ENCODE measurements around the gene FGF14.

Gene FGF14

DNA sequence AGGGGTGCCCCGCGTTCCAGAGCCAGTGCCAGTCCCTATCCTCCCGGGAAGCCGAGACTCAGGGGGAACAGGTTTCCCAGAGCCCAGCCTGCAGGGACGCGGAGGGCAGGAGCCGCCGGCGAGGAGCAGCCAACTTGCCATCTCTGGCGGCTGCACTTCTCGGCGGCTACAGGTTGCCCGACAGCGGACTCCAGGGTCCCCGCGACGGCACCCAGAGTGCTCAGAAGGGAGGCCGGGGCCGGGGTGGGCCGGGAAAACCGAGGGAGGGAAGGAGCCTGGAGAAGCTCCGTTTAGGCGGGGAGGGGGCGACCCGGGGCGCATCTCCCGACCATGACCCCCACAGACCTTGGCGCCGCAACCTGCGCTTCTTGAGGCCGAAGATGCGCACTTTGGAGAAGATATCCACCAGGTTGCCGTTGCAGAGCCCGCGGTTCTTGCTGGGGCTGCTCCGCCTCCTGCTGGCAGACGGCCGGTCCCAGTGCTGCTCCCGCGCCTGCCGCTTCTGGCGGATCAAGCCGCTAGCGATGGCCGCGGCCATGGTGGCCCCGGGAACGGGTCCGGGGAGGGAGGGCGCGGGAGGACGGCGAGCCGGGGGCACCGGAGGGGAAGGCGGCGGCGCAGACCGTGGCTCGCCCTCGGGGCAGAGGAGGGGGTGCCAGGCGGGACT, 485.6 kb downstream of the FGF14 start:
- DNase-seq: no peak

DNA sequence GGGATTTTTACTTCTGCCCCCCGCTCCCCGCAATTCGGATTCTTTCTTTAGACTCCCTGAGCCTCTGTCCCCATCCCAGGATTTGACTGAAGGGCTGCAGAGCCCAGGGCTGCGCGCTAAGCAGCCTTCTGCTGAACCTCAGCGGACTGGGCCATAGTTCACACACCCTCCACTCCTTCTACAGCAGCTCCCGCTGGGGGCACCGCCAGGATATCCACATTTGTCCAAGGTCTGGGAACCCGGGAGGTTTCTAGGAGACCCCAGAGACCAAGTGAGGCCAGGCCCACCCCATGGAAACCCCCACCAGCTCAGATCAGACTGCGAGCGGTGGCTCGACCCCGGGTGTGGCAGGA, 486.1 kb downstream of the FGF14 start:
- no peak for DNase-seq

DNA sequence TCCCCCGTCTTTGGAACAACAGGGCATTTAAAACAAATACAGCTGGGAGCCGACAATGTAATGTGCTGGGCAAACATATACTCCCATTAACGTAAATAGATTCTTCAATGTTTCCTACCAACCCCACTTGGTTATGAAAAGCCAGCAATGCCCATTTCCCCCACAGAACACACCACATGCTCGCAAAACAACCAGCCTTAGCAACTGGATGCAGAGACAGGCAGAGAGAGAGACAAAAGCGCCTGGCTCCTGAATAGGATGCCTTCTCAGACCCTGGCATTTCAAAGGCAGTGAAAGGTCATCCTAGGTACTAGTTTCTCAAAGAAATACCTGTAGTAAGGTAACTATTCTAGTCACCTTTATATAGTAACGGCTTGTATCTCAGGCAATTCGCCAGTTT, 486.5 kb downstream of the FGF14 start:
- no peak for DNase-seq

DNA sequence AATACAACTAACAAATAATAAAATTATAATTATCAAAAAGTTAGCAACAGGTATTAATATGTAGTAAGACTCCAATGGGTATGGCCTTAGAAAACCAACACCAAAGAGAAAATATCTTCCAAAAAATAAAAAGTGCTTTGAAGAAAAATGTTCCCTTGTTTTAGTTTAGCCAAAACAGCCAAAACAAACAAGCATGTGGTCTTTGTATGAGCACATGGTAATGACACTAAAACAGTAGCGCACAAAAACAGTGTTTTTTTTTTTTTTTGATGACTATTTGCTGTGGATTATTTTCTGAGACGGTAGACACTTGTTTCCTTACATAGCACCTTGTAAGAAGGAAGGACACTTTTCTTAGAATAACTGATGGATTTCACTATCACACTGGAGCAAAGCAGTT, 490.1 kb downstream of the FGF14 start:
- no peak for DNase-seq

DNA sequence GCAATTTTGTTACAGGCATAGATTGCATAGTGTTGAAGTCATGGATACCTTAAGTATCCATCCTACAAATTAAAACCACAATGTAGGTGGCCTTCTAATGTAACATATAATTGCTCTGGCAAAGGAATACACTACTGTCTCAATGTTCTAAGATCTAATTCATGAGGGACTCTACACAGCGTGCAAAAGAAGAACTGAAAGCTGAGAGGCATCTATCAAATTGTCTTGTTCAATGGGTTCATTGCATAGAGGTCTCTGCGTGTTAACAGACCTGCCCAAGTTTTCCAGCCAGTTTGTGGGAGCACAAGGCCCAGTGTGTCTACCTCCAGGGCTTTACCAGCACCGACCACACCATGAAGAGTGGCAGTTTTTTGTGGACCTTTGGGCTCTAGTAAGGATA, 498.0 kb downstream of the FGF14 start:
- no peak for DNase-seq

DNA sequence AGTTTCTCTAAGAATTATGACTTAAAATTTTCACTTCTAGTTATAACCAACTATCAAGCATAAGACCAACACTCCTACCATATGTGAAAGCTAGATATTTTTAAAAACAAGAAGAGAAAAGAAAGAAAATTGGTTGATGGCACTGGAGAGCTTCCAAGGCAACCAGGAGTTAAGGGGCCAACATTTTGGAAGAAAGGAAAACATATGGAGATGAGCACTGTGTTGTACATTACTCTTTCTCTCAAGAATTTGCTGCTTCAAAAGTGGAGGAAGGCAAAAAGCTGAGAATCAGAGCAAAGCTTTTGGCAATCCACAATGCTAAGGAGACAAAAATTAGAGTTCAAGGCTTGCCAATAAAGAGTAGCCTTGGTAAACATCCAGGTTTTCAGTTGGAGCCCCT, 503.2 kb downstream of the FGF14 start:
- DNase-seq: no peak

DNA sequence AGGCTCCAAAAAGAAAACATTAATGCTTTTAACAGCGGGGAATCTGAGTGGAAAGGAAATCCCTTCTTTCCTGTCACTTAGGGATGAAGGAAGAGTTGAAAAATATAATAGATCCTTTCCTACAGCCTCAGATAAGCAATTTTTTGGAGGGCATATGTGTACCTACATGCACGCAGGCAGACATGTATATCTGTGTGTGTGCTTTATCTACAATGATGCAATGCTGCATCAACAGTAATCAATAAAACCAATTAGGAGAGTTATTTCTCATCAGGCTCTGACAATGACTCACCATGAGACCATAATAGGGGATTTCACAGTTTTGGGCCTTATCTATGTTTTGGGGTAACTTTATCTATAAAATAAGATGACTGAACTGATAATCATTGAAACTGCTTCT, 505.3 kb downstream of the FGF14 start:
- DNase-seq: no peak

DNA sequence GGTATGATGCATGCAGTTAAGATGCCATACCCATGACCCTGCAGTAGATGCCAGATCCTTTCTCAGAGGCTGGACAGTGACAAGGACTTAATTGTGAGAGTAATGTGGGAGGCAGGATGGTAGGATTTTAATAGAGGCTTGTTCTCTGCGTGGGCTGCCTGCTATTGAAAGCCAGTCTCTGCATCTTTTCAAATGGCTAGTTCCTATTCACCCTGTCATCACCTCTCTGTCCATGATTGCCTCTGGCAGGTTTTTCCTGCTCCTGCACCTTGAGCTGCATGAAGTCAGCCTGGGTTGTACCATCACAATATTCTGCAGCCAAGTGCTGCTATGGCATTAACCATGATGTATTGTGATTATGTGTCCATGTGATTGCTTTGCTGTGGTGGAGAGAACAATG, 508.8 kb downstream of the FGF14 start:
- DNase-seq: no peak

DNA sequence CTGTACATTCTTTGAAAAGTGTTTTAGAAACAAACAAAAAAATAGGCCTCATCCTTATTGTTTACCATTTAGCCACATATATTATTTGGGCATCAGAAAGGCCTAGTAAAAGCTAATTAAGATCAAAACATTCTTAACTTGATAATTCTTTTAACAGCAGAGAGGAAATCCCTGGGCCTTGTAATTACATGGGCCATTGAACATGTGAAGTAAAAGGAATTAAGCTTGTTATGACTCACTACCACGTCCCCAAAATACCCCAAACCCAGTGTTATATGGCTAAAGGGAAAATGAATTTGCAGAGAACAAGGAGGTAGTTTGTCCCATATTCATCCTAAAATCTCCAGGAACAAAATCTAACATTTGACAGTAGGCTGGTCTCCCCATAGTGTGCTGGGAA, 509.6 kb downstream of the FGF14 start:
- no peak for DNase-seq

DNA sequence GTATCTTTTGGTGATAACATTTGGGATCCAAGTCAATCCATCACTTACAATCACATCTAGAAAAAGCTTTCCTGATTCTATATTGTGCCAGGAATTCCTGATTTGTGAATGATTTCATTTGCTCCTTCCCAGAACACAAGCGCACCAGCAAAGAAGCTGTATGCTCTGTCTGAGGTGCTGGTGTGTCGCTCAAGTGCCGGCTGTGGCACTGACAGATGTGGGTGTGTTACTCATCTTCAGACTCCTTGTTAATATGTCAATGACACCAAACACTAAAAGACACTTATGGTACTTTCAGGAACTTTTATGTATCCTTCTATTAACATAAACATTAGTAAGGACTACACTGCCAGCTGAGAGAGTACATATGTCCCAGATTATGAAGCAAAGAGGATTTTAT, 520.3 kb downstream of the FGF14 start:
- no peak for DNase-seq

DNA sequence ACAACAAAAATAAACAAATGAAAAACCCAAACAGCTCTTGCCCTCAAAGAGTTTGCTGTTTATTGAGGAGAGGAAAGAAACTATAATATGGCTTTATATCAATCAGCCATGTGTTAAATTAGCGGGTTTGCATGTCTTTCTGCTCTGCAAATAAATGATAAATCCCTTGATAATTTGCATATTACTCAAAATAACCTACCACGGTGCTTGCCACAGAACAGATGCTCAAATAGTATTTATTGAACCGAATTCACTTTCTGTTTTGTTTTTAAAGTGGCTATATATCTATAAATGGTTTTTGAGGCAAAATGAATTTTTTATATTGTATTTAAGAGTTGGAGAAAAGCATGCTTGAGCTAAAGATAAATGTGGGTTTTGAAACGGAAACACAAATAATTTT, 521.3 kb downstream of the FGF14 start:
- DNase-seq: no peak

DNA sequence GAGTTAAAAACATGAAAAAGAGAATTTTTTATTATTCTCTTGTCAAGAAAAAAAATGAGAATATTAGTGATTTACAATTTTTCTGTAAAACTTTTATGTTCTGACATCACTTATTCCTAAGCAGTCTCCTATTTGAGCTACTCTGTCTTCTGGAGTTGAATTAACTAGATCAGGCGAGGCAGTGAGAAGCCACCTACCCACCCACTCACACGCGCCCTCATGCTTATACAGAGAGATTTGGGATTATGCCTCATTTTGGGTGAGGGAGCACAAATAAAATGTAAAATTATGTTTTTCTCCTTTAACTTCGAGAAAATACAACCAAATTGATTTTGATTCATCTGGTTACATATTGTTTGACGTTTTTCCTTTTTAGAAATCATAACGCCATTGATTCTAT, 524.9 kb downstream of the FGF14 start:
- no peak for DNase-seq

DNA sequence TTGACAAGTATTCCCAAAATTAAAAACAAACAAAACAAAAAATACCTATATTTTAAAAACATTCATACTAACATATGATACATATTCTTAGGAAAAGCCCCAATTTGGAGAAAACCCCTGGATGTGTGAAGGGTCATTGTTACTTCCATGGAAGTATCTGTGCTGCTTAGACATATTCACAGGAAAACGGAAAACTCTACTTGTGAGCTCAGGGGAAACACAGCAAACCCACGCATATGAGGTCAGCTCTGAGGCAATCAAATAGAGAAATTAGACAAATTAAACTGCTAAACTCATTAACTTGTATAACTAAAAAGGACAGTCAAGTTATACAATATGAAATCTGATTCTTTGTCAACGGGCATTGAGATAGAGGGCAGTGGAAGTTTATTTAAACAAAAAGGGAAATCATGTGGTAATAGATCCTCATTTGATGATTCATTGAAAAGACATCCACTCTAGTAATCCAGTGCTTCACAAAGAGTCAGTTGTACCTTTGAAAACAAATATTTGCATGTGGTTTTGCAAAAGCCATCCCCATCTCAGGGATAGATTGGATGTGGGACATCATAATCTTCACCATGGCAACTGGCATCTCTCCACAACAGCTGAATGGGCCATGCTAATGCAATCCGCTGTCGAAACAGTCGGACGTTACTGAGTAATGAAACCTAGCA, 526.0 kb downstream of the FGF14 start:
- DNase-seq: no peak

DNA sequence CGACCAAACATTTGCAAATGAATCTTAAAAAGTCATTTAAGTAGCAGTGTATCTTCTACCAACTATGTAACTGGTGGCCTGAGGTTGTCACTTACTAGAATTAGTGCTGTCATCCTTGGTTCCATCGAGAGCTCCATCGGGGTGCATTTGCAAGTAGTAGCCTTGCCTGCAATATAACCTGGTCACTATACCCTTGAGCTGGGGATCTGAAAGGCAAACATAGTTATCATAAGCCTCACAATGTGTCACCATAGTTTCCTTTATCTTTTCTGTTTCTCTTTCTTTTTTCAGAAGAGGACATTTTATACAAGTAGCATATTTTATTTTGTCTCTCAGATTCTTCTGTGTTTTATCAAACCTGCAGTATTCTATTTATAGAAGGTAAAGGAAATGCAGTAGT, 526.8 kb downstream of the FGF14 start:
- DNase-seq: no peak

DNA sequence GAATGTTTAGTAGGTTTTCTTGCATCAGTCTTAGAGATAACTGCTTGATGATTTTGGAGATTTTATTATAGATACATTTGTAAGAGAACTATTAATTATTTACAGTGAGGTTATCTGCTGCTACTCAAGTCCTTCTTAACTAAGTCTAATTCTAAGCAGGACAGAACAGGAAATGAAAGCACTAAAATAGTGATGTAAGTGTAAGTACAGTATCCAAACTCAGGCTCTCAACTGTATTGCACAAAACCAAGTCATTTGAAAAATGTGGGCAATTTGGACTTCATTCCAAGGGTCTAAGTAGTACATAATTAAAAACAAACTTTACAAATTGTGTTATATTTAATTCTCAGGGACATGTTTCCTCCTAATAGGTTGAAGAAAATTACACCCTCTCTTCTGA, 532.3 kb downstream of the FGF14 start:
- no peak for DNase-seq

DNA sequence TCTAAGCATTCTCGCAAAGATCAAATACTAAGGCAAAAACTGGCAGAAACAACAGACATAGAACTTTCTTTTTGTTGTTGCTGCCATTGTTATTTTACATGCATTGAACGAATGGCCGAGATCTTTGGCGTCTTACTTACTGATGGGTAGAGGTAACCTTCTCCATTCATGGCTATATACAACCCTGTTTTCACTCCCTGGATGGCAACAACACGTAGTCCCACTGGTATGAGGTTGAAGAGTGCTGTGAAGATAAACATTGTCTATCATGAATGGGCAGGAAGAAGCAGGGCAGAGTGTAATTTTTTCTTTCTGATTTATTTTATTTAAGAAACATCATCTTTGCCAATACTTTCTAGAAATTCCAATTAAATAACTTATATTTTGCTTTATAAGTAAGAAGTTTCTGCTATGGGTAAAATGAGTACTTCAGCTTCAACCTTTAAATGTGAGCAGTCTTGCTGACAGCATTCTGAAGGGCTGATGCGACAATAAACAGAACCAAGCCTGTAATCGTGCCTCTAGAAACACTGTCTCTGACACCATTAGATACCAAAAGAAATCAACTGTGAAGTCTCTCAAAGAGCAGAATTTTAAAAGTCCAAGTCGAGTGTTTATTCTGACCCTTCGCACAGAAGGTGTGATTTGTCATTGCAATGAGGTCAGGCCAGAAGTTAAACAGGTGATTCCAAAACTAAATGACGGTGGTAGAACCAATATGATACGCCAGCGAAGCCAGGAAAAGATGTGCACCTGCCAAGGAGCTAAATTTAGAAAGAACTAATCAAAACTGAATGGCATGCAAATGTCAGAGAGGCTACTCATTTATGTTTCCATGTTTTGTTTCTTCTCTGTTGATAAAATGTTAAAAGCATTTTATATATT, 533.0 kb downstream of the FGF14 start:
- DNase-seq: no peak

DNA sequence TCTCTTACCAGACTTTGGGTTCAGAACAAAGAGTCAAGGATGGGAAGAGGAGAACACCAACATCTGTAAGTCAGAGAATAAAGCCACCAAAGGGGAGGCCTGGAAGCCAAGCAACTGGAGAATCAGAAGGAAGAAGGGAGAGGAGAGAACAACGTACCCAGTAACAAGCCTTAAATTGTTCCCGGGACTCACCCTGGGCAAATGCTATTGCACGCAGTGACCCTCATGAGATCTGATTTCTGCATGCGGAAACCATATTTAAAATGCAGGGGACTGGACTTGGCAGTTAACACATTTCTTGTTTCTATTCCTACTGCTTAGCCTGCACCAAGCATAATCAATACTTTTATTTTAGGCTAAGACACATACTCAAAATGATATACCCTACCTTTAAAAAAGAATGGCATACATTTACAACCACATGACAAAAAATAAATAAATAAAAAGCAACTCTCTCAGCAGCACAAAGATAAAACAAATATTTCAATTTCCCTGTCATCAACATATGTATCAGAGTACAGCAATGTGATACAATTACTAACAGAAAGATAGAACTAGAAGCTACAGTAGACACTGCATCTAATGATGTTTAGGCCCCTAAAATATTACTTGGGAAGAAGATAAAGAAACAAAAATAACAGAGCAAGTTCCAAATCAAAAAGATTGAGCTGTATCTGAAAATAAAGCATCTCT, 534.8 kb downstream of the FGF14 start:
- no peak for DNase-seq

DNA sequence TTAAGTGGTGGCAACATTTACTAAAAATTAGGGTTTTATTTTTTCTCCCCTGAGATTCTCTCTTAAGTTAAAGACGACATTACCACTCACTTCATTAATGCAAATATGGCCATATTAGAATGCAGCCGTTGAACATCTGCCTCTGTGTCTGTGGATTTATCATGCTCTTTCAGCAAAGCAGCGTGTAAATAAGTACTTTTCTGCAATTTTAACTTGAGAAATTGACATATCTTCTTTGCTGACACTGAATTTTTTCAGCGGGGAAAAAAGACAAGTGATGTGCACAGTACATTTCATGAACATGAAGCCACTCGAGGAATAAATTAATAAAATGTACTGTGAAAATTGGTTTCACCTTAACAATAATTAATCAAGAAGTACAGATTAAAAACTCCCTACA, 543.0 kb downstream of the FGF14 start:
- no peak for DNase-seq

DNA sequence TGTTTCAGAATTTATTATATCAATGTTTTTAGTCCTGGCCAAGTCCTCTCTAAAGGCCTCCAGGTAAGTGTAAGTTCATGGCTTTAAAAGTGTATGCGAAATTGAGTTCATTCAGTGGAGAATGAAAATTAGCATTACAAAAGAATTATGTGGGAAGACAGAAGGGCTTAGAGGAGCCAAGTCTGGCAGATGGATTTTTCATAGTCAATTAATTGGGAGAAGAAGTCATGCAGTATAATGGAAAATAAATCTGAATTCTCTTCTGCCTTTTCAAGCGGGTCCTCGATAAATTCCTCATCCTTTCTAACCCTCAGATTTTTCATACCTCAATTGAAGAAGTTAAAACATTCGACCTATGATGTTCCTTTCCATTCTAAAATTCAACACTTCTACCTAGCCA, 555.1 kb downstream of the FGF14 start:
- no peak for DNase-seq

DNA sequence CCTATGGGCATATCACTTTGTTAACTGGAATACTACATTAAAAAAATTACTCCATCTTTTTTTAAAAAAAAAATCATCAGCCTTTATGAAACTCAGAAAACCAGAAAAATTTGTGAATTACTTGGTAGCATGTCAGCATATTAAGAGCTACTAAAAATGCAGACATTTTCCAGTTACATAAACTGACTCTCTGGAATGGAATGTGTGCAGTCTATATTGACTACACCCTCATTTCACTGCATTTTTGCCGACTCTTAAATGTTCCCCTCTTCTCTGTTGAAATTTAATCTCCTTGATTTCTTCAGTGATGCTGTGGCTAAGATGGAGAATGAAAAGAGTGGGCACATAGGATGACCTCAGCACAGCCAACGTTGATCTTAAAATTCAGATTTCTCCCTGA, 555.6 kb downstream of the FGF14 start:
- DNase-seq: no peak

DNA sequence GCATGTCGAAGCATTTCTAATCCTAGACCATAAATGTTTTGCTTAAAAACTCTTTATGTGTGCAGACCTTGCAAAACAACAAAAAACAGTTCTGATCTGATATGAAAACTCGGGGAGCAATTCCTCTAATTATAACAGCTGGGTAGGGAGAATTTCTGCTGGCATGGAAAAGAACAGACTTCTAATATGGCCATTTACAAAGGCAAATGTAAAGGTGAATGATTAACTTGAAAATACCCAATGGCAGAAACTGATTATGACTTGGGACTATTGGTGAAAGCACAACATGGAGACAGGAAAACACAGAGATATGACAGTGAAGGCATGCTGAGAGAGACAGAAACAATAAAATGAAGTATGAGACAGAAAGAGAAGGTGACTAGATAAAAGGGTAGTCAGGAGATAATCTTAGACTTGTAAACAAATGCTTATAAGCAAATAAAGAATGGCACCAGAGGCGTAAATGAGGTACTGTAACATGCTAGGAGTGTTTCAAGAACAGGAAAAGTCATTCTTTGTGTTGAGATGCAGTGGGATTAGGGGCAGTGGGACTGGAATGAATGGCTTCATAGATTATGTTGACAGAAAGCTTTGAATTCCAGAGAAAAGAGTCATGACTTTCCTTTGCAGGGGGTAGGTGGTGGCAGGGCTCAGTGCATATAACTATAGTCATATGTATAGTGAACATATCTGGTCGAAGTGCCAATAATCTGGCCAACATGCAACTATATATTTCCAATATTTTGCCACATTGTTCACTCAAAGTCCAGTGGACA, 556.4 kb downstream of the FGF14 start:
- no peak for DNase-seq

DNA sequence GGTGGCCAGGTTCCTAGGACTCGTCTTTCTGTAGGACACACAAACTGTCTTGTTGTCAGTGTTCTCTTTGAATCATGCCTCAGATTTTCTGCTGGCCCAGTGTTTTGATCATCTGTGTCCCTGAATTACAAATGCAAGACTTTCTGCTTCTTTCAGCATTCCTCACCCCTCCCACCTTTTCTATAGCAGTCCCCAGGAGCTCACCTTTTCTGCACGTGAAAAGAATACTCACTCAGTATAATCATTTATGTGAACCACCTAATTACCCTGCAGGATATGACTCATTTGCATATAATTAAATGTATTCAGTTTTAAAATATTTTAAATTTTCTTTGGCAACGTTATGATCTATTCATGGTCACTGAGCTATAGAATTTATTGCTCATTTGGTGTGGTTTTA, 560.1 kb downstream of the FGF14 start:
- DNase-seq: no peak

DNA sequence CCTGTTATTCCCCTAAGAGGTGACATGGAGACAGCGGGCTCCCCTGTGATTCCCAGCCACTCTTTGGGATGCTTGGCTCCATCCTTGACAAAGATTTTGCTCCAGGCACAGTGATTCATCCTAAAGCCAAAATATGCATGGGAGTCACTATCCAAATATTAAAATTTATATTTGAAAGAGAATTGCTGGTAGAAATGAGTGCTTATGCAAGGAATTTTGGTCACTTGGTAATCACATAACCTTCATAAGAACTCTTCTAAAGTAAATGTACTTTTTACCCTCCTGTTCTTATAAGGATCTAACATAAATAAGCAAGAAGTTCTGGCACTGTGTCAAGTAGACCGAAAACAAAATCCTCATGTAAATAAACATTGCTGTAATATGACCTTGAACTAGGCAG, 563.5 kb downstream of the FGF14 start:
- no peak for DNase-seq

Measured in activated naive CD4-positive, alpha-beta T cell (primary cell).